Hindlimb muscle (tissue), 1 donor: Measurements from ENCODE around the gene CLNK. TPM values are rescaled to one million over a fixed set of nuclear protein-coding genes. Genes with fewer than 3 reads are reported as not detected.

Experiments used
- DNase-seq: peaks from one replicate; pipeline ENCODE4 v3.0.0-alpha.2; 2013
- polyA plus RNA-seq: library from polyadenylated mRNA; unstranded; fragments of 120-200 nt; gene quantifications from one replicate; pipeline ENCODE4 v1.2.1, GENCODE V29; 2013; ENCODE audit not compliant: insufficient read length

The CLNK gene
- polyA plus RNA-seq, 1 donor, result 0.30 TPM

- DNase-seq, result no peak
Observed at GRCh38 chr4:10701702-10702460, 17.3 kb upstream of the CLNK start.

DNA sequence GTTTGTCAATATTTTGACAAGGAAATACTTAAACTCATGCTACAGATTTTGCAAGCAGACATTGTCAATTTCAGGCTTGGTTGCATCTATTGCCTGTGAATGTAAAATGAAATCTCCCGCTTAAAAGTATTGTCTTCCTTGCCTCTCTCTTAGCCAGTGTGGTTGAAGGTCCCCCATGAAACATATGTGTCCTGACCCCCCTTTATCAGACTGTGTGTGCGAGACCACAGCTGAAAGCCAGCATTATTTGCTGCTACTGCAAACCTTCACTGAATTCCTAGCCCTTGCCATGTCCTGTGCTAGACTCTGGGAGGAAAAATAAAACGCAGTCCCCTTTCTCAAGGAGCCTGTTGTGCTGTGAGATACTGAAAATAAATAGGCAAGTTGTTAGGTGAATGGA lies 16.6 kb upstream of the CLNK start:
- no peak for DNase-seq

DNA sequence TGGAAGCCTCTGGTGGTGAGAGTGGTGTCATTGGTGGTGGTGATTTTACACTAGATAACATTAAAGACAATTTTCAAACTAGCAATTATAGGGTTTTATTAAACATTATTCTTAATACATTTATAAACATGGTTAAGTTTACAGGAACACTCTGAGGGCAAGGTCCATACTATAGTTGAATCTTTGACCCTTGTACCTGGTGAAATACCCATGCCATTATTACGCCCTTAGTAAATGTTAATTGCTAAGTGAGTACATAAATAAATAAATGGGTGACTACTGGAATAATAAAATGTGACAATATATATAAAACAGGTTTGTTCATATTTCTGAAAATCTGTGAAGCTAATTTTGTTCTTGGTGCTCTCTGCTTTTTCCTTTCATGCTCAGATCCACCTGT lies 13.6 kb upstream of the CLNK start:
- no peak for DNase-seq

- DNase-seq, result no peak
Observed at GRCh38 chr4:10697086-10697485, 12.5 kb upstream of the CLNK start.

DNA sequence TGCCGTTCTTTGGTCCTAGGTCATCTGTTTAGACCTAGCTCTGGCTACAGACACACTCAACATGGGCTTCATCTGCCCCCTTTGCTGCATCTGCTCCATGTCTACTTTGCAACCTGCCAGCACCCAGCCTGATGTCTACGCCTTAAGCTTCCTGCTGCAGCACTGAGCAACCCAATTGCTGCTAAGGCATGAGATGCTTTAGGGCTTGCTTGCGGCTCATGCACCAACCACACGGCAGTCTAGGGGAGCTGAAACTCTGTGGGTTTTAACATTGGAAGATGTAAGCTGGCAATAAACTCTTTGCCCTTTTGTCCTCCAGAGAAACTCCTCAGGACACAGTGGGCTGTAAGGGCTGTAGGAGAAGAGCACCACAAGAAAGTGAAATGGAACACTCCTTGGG lies 11.7 kb upstream of the CLNK start:
- DNase-seq, result no peak

DNA sequence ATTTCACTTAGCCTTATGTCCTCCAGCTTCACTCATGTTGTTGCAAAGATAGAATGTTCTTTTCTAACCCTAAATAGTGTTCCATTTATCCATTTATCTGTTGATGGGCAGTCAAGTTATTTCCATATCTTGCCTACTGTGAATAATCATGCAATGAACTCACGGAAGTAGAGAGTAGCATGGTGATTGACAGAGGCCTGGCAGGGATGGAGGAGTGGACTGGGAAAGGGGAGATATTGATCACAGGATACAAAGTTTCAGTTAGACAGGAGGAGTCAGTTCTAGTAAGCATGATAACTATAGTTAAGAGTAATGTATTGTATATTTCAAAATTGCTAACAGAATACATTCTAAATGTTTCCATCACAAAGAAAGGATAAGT lies 10.3 kb upstream of the CLNK start:
- DNase-seq, result no peak

GRCh38 chr4:10694151-10694827 lies 9.7 kb upstream of the CLNK start:
- no peak for DNase-seq

- DNase-seq, result no peak
Observed at GRCh38 chr4:10691651-10692050, 7.1 kb upstream of the CLNK start.

- DNase-seq, result no peak
Observed at GRCh38 chr4:10690185-10690907, 5.8 kb upstream of the CLNK start.

- no peak for DNase-seq
Observed at GRCh38 chr4:10688846-10689245, 4.3 kb upstream of the CLNK start.

DNA sequence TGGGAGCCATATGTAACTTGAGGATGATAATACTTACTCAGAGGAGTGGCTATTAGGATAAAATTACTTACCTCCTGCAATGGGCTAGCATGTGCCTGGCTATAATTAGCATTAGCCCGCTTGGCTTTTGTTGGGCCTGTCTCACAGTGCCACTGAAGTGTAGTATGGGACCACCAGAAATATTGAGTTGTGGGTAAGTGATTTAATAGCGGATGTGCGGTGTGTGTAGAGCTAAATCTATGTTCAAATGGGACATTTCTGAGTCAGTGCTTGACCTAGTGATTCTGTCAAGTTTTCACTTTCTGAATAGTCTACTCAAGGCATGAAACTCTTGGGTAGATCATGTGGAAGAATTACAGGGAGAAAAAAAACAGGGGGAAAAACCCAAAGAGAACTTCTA lies 3.5 kb upstream of the CLNK start:
- DNase-seq, result no peak

DNA sequence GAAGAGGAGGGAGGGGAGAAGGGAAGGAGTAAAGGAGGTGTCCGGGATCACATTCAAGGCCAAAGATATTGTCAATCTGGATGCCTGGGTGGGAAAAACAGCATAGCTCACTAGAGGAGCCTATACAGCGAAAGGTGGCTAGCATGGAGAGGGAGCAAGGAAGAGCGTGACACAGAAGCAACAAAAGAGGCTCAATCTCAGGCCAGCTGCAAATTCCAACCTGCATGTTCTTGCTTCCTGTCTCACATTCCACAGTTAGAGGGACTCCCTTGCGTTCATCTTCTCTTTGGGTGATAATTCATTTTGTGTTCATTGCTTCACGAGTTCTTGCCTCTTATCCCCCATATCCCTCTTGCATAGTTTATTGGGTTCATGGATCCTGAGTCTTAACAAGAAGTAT lies 3.0 kb upstream of the CLNK start:
- no peak for DNase-seq

DNA sequence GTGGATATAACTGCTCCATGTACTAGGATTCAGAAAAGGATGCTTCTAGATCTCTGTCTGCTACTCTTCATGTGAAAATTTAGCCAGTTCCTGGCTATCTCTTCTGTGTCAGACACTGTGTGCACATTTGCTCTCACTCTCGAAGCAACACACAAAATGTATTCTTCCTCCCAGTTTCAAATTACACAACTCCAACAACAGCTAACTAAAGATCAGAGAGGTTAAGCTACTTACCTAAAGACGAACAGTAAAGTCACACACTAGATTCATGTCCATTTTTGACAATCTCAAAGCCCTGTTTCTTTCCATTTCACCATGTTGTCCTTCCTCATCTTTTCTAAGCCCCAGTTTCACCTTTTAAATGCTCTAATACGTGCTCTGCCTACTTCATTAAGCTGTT lies 2.2 kb downstream of the CLNK start:
- DNase-seq, result no peak

DNA sequence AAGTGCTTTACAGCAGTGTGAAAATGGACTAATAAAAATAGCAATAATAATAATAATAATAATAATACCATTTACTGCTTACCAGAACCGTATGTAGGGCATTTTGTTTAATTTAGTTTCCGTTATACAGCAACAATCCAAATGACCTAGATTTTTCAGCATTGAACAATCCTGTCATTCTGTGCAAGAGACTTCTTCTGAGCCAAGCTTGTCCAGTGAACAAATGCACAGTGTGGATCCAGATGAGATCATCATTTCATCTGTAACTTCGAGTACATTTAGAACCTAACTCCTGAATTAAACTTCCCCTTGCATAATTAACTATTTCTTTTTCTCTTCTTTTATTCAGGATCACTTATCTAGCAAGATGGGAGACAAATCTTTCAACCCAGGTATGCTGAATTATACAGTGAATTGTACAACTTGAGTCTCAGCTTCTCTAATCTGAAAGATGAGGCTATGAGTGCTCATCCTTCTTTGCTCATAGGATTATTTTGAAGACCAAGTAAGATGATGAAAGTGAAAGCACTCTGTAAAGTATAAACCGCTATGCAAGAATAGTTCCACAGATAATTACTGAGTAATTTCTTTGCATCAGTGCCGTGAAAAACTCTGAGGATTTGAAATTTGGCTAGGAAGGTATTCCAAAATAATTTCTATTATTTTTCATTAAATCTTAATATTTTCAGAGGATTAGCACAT lies 6.6 kb downstream of the CLNK start:
- DNase-seq, result no peak

- no peak for DNase-seq
Observed at GRCh38 chr4:10673817-10674369, 10.7 kb downstream of the CLNK start.

GRCh38 chr4:10672379-10672778 lies 12.2 kb downstream of the CLNK start:
- no peak for DNase-seq

GRCh38 chr4:10671799-10672198 lies 12.8 kb downstream of the CLNK start:
- DNase-seq, result no peak

DNA sequence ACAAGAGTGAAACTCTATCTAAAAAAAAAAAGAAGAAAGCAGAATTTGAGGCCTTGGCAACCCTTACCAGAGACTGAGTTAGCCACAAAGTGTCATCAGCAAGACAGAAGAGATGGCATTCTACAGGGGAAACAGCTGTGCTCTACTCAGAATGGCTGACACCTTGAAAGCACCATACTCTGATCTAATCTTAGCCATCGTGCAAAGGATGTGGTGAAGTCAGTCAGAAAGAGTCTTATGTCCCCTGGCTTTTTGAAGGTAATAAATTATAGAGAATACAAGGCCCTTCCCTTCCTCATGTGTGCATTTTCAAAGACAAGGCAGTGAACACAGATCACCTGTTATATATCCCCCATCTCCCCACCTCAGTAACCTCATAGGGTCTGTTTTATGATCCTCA lies 13.2 kb downstream of the CLNK start:
- no peak for DNase-seq

DNA sequence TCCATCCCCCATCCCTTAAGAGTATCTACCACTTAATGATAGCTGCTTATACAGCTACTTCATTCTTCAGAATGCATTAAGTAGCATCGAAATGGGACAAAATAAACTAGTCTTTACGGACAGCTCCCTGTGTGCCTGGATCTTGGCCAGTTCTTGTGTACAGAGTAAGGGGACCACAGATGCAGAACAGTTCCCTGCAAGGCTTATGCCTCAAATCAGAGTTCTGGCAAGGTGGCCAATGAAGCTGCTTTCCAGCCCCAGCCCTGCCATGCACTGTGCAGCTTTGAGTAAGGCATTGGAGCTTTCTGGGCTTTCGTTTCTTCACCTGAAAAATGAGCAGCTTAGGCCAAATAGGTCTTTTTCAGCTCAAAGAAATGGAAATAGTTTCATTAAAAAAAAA lies 14.2 kb downstream of the CLNK start:
- peak; percentile 9 for DNase-seq

DNA sequence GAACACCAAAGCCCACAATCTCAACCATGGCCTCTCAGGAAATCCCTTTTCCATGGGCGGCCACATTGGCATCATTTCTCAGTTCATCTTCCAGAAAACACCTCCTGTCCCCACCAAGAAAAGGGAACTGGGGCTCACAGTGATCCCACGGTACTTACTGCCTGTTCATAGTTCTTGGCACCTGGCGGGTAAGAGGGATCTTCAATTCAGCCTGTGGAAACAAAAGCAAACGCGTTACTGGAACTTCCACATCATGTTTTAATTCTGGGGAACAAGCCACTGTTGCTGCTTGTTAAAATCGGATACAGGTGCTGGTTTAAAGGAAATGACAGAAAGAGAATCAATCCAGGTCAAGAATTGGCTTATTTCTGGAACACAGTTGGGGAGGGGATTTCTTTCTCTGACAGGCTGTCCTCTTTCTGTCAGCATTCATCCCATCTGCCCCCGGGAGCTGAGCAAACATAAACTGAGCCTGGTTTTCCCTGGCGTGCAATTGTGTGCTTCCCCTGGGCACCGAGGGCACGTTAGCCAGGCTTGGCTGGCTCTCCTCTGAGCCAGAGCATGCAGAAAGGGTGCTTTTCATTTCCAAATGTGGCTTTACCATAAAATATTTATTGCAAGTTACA lies 16.8 kb downstream of the CLNK start:
- no peak for DNase-seq

GRCh38 chr4:10666616-10667015 lies 18.0 kb downstream of the CLNK start:
- DNase-seq, result no peak

- DNase-seq, result peak; percentile 51
Observed at GRCh38 chr4:10664408-10664807, 20.2 kb downstream of the CLNK start.
